ENCODE data around the gene BACE2.

DNA sequence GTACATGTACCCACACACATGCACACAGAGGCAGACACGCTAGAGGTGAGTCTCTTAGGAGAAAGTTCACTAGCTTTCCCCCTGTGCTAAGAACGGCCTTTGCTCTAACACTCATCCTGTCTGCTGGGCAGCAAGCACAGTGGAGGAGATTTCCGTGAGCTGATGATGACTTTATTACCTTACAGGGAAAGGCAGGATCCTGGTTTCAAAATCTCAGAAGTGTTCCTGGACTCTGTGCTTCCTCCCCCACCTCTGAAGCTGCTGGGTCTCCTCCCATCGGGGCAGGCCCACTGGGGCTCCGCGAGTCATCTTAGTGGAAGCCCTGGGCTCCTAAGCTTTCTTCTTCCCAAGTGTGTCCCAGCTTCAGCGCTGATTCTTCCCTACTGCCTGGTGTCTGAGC, 151.3 kb downstream of the BACE2 start:
- TF ChIP-seq, protein P1, sequence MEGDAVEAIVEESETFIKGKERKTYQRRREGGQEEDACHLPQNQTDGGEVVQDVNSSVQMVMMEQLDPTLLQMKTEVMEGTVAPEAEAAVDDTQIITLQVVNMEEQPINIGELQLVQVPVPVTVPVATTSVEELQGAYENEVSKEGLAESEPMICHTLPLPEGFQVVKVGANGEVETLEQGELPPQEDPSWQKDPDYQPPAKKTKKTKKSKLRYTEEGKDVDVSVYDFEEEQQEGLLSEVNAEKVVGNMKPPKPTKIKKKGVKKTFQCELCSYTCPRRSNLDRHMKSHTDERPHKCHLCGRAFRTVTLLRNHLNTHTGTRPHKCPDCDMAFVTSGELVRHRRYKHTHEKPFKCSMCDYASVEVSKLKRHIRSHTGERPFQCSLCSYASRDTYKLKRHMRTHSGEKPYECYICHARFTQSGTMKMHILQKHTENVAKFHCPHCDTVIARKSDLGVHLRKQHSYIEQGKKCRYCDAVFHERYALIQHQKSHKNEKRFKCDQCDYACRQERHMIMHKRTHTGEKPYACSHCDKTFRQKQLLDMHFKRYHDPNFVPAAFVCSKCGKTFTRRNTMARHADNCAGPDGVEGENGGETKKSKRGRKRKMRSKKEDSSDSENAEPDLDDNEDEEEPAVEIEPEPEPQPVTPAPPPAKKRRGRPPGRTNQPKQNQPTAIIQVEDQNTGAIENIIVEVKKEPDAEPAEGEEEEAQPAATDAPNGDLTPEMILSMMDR (IDR thresholded peaks at IDR 0.05) = no peak
- TF ChIP-seq POLR2A (IDR thresholded peaks at IDR 0.05) = no peak

Measured in right lobe of liver (tissue), 4 donors.